Activated B cell treated with CpG ODN at 0.5 μM for 24 hours (primary cell): ENCODE results near the gene TMEM154. TPM values are rescaled to one million over a fixed set of nuclear protein-coding genes. Genes with fewer than 3 reads are reported as not detected.

Experiments used
- ATAC-seq: fragments of 200-7000 bp; cut with Tn5 transposase; one replicate; pipeline ENCODE4 v1.10.0; 2021; ENCODE audit warnings: low read depth, mild to moderate bottlenecking, moderate library complexity
- CTCF ChIA-PET: fragments of 350-600 bp; sonication (Branson Sonifier 250); formaldehyde crosslinking; loops from one replicate; lab custom pipeline; 2021; ENCODE audit warnings: antibody characterized with exemption; lab: Charles Lee
- POLR2A ChIA-PET: fragments of 350-600 bp; sonication (Branson Sonifier 250); formaldehyde crosslinking; loops from one replicate; lab custom pipeline; 2021; ENCODE audit warnings: antibody characterized with exemption; lab: Charles Lee
- DNase-seq: peaks from one replicate; pipeline ENCODE4 v3.0.0; 2022
- H3K27ac Mint-ChIP-seq: one replicate; pipeline ENCODE4 v1.8.0; 2020; ENCODE audit warnings: mixed read lengths
- H3K27me3 Mint-ChIP-seq: one replicate; pipeline ENCODE4 v1.8.0; 2021; ENCODE audit warnings: mixed read lengths
- H3K36me3 Mint-ChIP-seq: one replicate; pipeline ENCODE4 v1.8.0; 2021; ENCODE audit warnings: low read depth, mixed read lengths
- H3K4me1 Mint-ChIP-seq: one replicate; pipeline ENCODE4 v1.8.0; 2021; ENCODE audit warnings: mixed read lengths
- H3K4me3 Mint-ChIP-seq: one replicate; pipeline ENCODE4 v1.8.0; 2020; ENCODE audit warnings: mild to moderate bottlenecking, mixed read lengths
- H3K9me3 Mint-ChIP-seq: one replicate; pipeline ENCODE4 v1.8.0; 2020; ENCODE audit warnings: mixed read lengths
- CTCF ChIP-seq: fragments of 200-600 bp; IDR thresholded peaks from one replicate; pipeline ENCODE4 v1.8.0; 2022; ENCODE audit warnings: antibody characterized with exemption, mild to moderate bottlenecking
- intact Hi-C: fragments of 100-400 bp; cut with micrococcal nuclease; formaldehyde crosslinking; loops from one replicate; pipeline ENCODE4 v1.15.1; 2024
- total RNA-seq: library from RNA; stranded (reverse); gene quantifications from 2 replicates; pipeline ENCODE4 v1.2.3, GENCODE V29; 2022

Gene TMEM154
- total RNA-seq, 1 donor from 2014 or later, result 59.9 TPM

GRCh38 chr4:152723236-152723635, 43.4 kb upstream of the TMEM154 start:
- ChIA-PET CTCF (no interaction called here), POLR2A (no interaction called here)
- Mint-ChIP-seq H3K4me1 (peaks cover 9% of the 10 kb centered on the region), H3K27me3 (no peaks in the 10 kb centered on the region), H3K4me3 (no peak overlapping the region), H3K27ac (no peak overlapping the region), H3K9me3 (peaks cover 3% of the 10 kb centered on the region), H3K36me3 (no peaks in the 10 kb centered on the region)
- TF ChIP-seq CTCF, result no peak
- no peak for DNase-seq
- intact Hi-C loops, result no loop called here
- no peak for ATAC-seq

GRCh38 chr4:152719801-152720556, 40.2 kb upstream of the TMEM154 start:
- Mint-ChIP-seq H3K27ac (no peak overlapping the region), H3K4me3 (no peak overlapping the region), H3K36me3 (peaks cover 4% of the 10 kb centered on the region), H3K4me1 (peaks cover 2% of the 10 kb centered on the region), H3K27me3 (no peaks in the 10 kb centered on the region), H3K9me3 (peaks cover 8% of the 10 kb centered on the region)
- DNase-seq (no peak), ATAC-seq (no peak)
- ChIA-PET POLR2A (interaction anchor here (1.0 kb wide), 1 partner anchor 9 kb away, joined by 3 read pairs; no protein-coding TSS in a partner anchor), CTCF (no interaction called here)
- intact Hi-C loops, result no loop called here
- no peak for TF ChIP-seq CTCF

DNA sequence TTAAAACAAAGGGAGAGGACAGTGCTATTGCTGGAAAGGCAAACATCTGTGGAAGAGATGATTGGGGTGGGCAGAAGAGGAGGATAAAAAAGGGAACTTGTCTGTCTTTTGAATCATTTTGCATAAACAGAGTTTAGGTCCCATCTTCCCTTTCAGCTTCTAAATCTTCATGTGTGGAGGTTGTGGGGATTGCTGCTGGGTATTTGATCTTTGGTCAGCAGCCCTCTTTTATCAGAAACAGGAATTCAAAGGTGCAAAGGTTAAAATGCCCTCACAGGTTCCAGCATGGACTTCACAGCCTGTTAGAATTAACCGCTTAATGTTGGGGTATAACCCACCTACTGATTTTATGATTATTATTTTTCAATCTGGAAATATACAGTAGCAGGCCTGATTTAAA, 39.5 kb upstream of the TMEM154 start:
- ChIA-PET CTCF (no interaction called here), POLR2A (no interaction called here)
- no peak overlapping the region for H3K27ac Mint-ChIP-seq
- H3K4me1 Mint-ChIP-seq, result peaks cover 8% of the 10 kb centered on the region
- no peak for DNase-seq
- peaks cover 9% of the 10 kb centered on the region for H3K9me3 Mint-ChIP-seq
- no peak for ATAC-seq
- no peaks in the 10 kb centered on the region for H3K27me3 Mint-ChIP-seq
- H3K4me3 Mint-ChIP-seq, result no peak overlapping the region
- H3K36me3 Mint-ChIP-seq, result peaks cover 4% of the 10 kb centered on the region
- TF ChIP-seq CTCF, result no peak
- intact Hi-C loops, result no loop called here

DNA sequence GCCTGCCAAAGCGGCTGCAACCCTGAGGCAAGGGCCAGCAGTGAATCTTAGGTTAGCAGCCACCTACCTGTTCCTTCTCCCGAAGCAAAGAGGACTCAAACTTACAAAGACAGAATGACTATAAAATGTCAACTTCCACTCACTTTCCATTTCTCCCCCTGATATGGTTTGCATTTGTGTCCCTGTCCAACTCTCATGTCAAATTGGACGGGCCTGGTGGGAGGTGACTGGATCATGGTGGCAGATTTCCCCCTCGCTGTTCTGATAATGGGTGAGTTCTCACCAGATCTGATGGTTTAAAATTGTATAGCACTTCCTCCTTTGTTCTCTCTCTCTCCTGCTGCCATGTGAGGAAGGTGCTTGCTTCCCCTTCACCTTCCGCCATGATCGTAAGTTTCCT, 35.3 kb upstream of the TMEM154 start:
- H3K9me3 Mint-ChIP-seq, result peaks cover 6% of the 10 kb centered on the region
- H3K36me3 Mint-ChIP-seq, result peaks cover 4% of the 10 kb centered on the region
- DNase-seq (no peak), ATAC-seq (no peak)
- H3K4me3 Mint-ChIP-seq, result no peak overlapping the region
- H3K27ac Mint-ChIP-seq, result no peak overlapping the region
- TF ChIP-seq CTCF, result no peak
- peaks cover 20% of the 10 kb centered on the region for H3K4me1 Mint-ChIP-seq
- intact Hi-C loops, result no loop called here
- CTCF ChIA-PET, result interaction anchor here (1.1 kb wide), 1 partner anchor 8 kb away, joined by 3 read pairs; no protein-coding TSS in a partner anchor
- H3K27me3 Mint-ChIP-seq, result no peaks in the 10 kb centered on the region
- POLR2A ChIA-PET, result interaction anchor here (1.0 kb wide), 1 partner anchor 179 kb away, joined by 4 read pairs; the partner anchor contains the start of gene FBXW7

DNA sequence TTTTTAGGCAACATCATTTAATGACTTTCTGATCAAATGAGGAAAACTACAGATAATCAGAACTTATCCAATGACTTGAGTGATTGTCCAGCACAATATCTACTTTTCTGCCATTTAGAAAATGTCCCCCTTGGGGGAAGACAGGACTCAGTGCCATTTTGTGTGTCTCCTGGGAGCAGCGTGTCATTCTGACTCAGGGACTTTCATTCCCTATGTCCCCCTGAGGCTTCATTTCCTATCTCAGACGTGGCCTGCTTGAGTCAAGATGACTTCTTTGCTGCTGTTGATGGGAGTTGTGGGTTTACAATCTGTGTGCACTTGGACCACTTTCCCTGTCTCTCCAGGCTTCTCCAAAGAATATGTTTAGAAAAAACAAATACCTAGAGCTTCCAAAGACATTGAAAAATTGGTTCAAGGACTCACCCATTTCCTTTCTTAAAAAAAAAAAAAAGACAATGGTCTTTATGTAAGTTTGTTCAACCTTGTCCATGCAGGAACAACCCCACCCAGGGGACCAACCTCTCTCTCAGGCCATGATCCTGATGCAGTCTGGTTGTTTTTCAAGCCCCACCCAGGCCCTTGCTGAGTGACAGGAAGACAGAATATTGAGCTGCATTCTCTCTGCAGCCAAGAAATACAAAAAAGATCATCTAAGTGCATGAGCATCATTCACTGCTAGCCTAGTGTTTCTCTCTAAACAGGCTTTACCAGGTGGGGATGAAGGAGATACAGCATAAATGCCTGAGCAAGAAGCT, 34.3 kb upstream of the TMEM154 start:
- Mint-ChIP-seq H3K27ac (no peak overlapping the region), H3K4me1 (peaks cover 22% of the 10 kb centered on the region), H3K27me3 (no peaks in the 10 kb centered on the region), H3K4me3 (no peak overlapping the region), H3K36me3 (peaks cover 4% of the 10 kb centered on the region), H3K9me3 (peaks cover 6% of the 10 kb centered on the region)
- ATAC-seq, result peak; percentile 61
- CTCF ChIA-PET, result interaction anchor here (0.5 to 1.1 kb wide), 2 partner anchors 8 to 27 kb away, joined by 3 read pairs; no protein-coding TSS in a partner anchor
- no peak for DNase-seq
- no peak for TF ChIP-seq CTCF
- intact Hi-C loops, result loop anchor here (5.0 kb wide), 1 partner anchor 37 kb away; the partner anchor contains the start of gene TMEM154
- POLR2A ChIA-PET, result interaction anchor here (1.0 kb wide), 1 partner anchor 178 kb away, joined by 4 read pairs; the partner anchor contains the start of gene FBXW7
